SHP77 treated with DMSO at 0.1 percent for 48 hours (cell line): Measurements from ENCODE around the gene ABCD3.

Experiments used
- DNase-seq: peaks from one replicate; lab custom pipeline; 2025; lab: John Stamatoyannopoulos, UW

Gene ABCD3

DNA sequence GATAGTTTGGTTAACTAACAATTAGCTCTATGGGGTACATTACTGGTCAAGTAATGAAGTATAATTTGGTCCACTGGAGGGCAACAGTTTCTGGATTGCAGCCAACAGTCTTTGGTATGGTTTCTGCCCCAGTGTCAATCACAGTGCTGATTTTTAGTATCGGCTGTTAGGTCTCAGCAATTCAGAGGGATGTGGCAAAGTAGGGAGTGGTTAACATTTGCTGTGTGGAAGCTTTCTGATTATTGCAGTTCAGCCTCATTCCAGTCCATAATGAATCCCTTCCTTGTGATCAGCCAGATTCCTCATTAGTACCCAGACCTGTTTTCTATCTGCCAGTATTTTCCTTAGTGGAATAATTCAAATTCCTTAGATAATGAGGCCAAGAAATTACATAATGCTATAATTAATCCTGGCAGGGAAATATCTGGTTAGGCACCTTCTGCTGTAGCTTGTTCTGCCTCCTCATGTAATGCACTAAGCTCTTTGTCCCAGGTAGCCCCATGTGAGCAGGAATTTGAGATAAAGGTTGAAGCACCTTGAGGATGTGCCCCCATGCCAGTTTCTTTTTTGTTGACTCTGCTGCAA, 109.3 kb downstream of the ABCD3 start:
- DNase-seq: no peak

- no peak for DNase-seq
Measured at GRCh38 chr1:94528299-94528698, 110.1 kb downstream of the ABCD3 start.

GRCh38 chr1:94528826-94529225, 110.6 kb downstream of the ABCD3 start:
- DNase-seq: no peak

GRCh38 chr1:94529416-94529815, 111.2 kb downstream of the ABCD3 start:
- DNase-seq: no peak

DNA sequence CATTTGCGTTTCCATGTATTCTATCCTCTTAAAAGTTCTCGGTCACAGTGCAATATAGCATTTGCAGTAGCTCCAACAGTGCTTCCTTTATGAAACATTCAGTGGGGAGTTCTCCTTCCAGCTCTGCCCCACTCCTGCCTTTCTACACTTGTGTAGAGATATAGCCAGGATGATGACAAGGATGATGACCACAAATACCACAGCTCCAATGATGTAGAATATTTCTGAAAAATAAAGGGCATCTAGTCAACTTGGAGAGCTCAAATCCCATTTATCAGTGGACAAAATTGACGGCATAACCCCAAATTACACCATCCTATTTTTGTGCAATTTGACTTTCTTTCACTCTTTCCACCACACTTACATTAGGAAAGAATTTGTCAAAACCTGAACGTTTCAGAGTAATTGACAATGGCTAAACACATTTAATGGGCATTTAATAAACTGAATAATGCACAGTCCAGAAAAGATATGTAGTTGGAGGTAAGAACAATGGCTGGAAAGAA, 112.2 kb downstream of the ABCD3 start:
- DNase-seq: no peak

DNA sequence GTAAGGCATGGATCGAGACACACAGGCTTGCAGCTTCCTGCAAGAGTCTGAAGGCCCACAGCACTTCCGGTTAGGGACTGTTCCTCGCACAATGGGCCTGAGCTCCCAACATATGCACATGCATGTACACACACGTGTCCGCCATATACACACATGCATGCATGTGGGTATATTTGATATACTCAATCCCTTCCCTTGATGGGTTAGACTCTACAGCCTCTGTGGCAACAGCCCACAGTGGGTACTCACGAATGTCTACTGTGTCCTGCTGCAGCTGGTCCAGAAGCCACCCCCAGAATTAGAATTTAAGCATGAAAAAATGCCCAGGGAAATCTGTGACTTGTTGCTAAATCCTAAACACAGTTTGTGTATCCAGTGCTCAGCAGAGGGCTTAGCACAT, 113.5 kb downstream of the ABCD3 start:
- DNase-seq: no peak

GRCh38 chr1:94532077-94532476, 113.9 kb downstream of the ABCD3 start:
- no peak for DNase-seq

GRCh38 chr1:94535095-94535494, 116.9 kb downstream of the ABCD3 start:
- no peak for DNase-seq

GRCh38 chr1:94535879-94536278, 117.7 kb downstream of the ABCD3 start:
- DNase-seq: no peak

DNA sequence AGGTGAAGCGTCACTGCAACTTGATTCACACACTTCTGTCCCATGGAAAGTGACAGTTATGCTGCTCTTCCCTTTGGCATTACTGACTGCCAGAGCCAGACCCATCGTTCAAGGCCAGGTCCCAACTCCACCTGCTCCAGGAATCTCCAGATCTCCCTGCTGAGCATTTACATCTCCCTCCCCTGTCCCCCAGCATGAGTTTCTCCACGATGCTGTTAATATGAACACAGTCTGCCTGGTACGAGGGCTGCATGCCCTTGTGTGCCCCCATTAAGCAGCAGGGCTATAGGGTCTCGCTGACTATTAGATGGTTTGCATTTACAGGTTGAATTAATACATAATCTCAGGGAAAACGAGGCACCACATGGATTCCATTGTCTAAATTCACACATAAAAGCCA, 119.1 kb downstream of the ABCD3 start:
- no peak for DNase-seq

- DNase-seq: no peak
Measured at GRCh38 chr1:94538243-94538827, 120.1 kb downstream of the ABCD3 start.

- DNase-seq: no peak
Measured at GRCh38 chr1:94539496-94539895, 121.3 kb downstream of the ABCD3 start.

- DNase-seq: no peak
Measured at GRCh38 chr1:94540440-94541245, 122.5 kb downstream of the ABCD3 start.

- DNase-seq: peak; percentile 39
Measured at GRCh38 chr1:94541246-94542087, 123.3 kb downstream of the ABCD3 start, which contains the start of gene F3. TSS of gene F3 (minus strand) at chr1:94541759. CDS start at chr1:94541636, 123 bp downstream.

DNA sequence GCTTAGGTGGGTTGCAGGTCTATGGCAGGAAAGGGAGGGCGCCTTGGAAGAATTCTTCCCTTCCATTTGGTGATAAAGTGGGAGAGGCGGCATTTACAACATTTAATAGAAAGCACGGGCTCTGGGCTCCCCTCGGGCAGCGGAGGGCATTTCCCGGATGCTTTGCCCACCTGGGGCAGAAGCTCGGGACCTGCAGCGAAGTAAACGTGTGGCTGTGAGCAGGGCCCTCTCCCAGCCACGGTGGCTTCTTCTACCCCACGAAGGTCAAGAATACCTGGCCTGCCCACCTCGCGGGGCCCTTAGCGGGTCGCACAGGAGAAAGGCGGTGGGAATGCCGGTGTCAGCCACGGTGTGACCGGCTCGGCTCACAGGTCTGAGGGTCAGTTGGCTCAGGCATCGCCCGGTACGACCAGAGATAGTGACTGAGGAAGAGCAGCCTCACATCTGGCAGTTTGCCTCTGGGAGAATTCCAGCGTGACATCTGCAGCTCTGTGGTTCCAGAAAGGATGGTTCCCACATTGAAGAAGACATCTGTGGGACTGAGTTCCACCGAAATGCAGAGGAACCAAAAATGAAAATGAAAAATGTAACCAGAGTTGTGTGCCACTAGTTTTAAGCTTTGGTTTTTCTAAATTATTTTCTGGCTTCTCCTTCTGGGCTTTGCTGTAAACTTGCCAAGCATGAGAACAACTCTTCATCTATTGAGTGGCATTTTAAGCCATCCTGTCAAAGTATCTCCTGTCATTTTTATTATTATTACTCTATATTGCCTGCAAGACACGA, 124.1 kb downstream of the ABCD3 start:
- no peak for DNase-seq

DNA sequence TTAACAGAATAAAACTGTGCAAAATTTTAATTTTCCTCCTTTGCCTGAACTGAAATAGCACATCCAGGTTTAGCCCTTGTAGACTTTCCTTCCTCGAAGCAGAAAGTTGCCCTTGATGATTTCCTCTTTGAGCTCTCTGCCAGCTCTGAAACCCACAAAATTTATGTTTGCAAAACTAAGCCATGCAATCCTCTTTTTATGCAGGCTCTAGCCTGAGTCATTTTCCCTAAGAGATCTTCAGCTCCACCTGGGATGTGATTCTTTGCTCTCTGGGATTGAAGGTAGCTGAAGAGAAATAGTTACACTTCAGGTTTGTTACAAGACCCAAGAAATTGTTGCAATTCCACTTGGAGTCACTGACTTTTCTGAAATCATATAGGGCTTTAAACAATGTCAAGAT, 124.8 kb downstream of the ABCD3 start:
- no peak for DNase-seq

DNA sequence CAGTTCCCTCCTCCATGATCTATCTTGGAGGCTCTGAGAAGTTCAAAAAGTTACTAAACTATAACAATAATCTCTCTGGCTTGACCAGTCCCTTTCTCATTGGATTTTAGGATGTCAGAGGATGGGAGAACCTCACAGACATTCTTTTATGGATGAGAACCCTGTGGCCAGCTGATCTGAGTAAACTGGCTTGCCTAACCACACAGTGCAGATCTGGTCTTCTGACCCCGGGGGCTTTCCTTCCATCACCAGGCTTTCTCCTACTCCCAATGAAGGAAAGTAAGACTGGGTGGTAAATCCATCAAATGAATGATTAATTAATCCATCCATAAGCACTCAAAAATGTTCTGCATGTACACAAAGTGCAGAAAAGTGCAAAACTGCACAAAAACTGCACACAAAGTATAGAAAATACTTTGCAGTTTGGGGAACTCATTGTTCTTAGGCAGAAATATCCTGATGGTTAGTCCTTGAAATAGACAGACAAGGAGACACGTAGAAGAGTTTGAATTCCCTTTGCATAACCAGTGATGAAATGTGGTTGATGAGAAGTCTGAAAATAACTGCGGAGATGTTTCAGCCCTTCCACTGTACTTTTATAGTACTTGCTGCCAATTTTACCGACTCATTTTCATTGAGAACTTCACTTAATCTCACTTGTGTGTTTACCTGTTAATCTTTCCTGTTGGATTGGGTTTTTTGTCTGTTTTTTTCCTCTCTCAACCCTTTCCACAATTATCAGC, 125.9 kb downstream of the ABCD3 start:
- DNase-seq: no peak

DNA sequence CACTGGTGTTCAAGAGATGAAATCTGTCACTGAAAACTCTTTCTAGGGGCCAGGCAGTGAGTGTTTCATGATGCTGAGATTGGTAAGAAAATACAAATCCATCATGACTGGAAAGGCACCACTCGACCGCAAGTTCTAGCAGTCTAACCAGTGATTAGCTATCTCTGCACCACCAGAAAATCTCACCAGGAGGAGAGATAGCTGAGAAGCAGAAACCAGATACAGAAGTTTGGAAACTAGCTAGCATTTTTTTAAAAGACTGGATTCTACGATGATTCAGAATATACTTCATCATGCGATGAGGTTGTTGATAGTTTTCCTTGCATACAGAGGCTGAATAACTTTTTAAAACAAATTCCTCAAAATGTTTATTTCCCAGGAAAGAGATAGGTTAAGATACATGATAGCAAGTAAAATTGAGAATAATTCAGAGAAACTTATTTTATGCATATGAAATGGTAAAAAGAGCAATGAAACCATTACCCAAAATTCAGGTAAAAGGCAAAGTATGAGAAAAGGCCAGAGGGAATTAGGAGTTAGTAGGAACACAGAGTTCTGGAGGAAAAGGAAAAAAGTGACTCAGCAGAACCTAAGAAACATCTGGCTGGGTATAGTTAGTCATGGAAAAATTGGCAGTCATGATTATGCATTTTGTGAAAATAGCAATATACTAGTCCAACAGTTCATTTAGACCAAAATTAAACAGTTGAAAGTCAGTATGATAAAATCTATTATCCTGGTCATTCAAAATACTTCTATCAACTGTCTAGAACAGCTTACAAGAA, 126.7 kb downstream of the ABCD3 start:
- DNase-seq: no peak

- DNase-seq: no peak
Measured at GRCh38 chr1:94549706-94550105, 131.5 kb downstream of the ABCD3 start.

DNA sequence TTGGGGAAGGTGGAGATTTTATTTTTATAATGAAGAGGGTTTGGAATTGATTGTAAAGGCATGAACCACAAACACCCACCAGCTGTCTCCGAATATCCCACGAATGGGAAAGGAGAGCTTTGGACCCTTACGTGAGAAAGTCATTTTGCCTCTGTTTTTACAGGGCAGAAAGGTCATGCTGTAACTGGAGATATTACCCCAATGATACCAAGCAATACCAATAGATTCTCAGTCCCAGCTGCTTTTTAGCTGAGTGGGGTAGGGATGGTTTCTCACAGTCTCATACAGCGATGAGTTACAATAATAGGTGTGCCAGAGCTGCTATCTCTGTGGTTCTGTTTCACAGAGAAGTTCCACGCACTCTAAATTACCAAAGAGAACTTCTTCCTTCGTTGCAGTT, 132.2 kb downstream of the ABCD3 start:
- peak; percentile 67 for DNase-seq
